NCI-H2171 treated with DMSO at 0.1 percent for 48 hours (cell line): Measurements from ENCODE around the gene SCYL2.
A peak's percentile ranks its signal among the peaks of the same experiment; 100 is the strongest.

Source experiments
- DNase-seq: peaks from one replicate; lab custom pipeline; 2025; lab: John Stamatoyannopoulos, UW

The SCYL2 gene

DNA sequence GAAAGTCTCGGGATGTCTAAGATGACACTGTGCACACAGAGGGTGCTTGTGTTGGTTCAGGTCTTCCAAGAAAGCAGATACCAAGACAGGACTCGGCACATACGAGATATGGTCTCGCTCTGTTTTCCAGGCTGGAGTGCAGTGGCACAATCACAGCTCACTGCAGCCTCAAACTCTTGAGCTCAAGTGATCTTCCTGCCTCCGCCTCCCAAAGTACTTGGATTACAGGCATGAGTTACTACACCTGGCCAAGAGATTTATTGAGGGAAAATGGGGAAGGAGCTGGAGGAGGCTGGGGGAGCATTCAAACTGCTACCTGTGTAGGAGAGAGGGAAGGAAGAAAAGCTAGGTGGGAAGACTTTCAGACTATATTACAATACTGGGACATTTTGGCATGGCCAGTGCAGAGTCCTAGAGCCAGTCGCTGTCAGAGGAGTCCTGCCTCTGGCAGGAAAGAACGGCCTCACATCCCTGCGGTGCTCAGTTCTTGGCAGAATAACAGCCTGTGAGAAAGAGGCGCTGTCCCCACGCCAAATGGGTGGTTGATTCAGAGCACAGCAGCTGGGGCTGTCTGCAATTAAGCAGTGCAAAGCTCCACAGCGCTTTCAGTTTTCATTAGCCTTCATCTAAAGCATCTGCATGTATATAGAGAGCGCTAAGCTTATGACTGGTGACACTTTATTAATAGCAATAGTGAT, 108.2 kb downstream of the SCYL2 start:
- peak; percentile 75 for DNase-seq

DNA sequence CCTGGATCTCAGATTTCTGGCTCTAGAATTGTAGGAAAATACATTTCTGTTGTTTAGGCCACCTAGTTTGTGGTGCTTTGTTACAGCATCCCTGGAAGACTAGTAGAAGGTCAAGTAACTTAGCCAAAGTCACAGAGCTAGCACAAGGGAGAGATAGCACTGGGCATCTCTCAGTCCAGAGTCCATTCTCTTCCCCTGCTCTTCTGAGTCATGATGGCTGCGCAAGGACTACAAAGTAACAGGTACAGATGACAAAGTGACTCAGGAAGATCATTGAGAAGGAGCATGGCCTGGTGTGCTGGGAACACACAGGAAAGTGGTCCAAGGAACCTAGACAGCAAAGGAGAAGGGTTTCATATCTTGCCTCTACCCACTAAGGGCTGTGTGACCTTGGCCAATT, 109.2 kb downstream of the SCYL2 start:
- no peak for DNase-seq

DNA sequence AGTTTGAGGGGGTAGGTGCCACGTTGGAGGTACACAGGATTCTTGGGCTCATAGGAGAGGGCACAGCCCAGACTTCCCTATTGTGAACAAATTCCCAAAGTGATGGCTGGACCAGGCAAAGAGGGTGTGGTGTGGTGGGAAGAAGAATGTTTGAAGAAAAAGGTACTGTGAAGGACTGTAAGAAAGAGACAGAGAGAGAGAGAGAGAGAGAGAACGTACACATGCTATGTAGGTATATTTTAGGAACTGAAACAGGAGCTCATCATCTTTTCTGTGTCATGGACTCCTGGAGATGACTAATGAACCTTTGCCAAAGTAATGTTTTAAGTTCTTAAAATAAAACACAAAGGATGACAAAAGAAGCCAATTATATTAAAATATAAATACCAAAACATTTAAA, 114.4 kb downstream of the SCYL2 start:
- no peak for DNase-seq

DNA sequence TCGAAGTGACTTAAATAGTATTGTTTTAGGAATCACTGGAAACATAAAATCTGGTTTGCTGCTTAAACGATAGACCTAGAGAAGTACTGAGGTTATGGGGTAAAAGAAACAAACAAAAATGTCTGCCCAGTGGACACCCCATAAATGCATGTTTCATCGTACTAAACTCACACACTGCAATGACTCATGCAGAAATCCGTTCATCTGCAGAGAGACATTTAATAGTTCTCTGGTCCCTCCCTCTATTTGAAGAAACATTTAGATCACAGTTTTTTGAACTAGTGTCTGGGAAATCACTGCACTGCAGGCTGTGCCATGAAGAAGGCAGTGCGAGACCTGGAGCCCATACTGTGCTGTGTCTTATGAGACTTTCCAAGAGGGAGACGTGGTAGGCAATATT, 115.4 kb downstream of the SCYL2 start:
- no peak for DNase-seq

DNA sequence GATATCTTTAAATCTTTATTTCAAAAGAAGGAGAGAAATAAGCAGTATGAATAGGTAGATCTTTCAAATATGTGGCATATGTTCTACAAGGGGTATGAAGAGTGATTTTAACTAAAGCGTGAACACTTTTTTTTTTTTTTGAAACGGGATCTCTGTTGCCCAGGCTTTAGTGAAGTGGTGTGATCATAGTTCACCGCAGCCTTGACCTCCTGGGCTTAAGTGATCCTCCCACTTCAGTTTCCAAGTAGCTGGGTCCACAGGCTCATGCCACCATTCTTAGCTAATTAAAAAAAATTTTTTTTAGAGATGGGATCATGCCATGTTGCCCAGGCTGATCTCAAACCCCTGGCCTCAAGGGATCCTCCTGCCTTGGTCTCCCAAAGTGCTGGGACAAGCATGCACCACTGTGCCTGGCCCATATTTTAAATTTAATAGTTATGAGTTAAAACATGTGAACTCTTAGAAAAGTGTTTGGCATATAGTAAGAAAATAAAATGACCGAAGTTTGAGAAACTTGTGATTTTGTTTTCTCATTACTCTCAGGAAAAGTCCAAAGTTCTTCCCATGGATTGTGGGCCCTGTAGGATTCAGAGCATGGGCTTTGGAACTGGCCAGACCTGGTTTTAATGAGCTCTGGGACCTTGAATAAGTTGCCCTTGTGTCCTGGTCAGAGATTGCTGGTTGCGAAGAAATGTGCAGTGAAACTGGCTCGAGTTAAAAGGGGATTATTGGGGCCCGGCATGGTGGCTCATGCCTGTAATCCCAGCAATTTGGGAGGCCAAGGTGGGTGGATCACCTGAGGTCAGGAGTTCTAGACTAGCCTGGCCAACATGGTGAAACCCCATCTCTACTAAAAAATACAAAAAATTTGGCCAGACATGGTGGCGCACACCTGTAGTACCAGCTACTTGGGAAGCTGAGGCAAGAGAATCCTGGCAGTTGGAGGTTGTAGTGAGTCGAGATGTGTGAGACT, 116.9 kb downstream of the SCYL2 start:
- DNase-seq, result no peak

DNA sequence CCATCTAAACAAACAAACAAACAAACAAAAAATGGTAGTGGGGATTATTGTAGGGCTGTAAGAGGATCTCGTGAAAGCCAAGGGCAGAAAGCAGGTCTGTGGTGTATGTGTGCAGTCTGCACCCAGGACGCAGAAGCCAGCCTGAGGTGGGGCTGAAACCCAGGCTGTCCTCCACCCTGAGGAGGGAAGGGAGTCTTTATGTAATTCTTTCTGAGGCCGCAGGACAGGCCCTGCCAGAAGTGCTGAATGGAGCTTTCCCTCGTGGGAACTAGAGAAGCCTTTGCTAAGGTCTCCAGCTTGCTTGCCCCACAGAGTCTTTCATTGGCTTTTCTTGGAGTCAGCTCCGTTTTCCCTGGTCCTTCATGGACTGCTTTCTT, 117.6 kb downstream of the SCYL2 start:
- DNase-seq, result no peak

DNA sequence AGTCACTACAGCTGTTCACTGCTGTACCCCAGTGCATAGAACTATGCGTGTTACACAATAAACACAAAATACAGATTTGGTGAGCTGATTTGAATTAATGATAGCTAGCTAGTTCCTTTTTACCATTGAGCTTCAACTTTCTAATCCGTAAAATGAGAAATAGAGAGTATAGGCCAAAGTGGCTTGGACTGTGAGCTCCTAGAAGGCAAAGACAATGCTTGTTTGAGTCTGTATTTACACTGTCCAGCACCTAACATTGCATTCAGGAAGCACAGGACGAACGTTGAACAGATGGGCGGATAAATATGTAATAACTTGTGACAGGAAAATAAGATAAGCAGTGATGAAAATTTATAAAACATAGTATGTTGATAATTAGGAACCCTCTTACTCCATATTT, 121.4 kb downstream of the SCYL2 start:
- DNase-seq, result no peak
